NCI-H526 (cell line): ENCODE results near the gene GABRG3.
A peak's percentile ranks its signal among the peaks of the same experiment; 100 is the strongest.

Experiments
- DNase-seq, 2 experiments: peaks; one replicate each; lab custom pipeline; 2025; lab: John Stamatoyannopoulos, UW

Gene GABRG3

DNA sequence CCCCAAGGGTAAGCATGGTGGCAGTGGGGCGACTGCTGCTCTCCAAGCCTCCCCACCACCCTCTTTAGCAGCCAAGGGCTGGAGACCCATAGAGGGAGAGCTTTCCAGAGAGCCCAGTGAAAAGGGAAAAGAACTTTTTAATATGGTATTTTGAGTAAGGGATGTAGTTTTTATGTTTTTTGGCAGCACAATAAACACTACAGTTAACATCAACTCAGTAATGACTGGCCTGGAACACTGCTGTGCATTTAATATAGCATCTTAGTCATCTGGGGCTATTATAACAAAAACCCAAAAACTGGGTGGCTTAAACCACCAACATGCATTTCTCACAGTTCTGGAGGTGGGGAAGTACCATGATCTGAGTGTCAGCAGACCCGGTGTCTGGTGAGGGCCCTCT, 495.8 kb downstream of the GABRG3 start:
- no peak for DNase-seq

DNA sequence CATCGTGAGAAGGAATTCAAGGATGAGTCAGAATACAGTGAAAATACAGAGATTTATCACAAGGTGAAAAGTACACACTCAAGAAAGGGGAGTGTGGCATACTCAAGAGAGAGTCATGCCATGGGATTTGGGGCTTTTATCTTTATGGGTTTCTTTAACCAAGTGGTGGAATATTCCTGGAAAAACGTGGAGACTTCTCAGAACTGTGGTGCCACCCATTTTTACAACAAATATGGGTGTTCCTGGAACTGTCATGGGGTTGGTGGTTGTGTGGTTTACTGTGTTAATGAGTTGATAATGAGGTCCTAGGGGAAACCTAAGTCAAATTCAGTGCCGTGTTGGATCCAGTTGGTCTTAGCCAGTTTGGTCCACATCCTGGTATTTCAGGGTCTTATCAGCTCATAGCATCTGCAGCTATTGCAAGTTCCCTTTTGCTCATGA, 497.2 kb downstream of the GABRG3 start:
- DNase-seq: no peak

DNA sequence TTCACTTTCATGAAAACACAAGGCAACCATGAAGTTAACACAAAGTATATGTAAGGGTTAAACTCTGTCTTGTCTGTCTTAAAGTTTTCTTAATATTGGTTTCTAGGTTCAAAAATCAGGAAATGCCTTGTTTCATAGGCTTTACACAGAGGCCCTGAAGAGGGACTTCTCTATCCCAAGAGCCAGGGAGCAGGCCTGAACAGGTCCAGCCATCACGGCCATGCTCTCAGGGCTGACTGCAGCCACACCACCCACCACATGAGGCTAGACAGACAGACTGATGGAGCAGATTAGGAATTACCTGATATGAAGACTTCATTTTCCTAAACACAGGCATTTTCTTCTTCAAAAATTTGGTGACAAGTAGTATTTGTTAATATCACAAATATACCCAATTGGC, 502.9 kb downstream of the GABRG3 start:
- DNase-seq: no peak

DNA sequence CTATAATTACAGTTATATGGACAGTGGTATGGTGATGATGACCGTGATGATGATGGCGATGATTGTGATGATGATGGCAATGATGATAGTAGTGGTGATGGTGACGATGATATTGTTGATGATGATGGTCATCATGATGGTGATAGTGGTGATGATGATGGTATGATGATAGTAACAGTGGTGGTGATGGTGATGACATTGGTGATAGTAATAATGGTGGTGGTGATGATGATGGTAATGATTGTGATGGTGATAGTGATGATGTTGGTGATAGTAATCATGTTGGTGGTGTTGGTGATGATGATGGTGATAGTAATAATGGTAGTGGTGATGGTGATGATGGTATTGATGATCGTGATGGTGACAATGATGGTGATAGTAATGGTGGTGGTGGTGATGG, 504.4 kb downstream of the GABRG3 start:
- no peak for DNase-seq

DNA sequence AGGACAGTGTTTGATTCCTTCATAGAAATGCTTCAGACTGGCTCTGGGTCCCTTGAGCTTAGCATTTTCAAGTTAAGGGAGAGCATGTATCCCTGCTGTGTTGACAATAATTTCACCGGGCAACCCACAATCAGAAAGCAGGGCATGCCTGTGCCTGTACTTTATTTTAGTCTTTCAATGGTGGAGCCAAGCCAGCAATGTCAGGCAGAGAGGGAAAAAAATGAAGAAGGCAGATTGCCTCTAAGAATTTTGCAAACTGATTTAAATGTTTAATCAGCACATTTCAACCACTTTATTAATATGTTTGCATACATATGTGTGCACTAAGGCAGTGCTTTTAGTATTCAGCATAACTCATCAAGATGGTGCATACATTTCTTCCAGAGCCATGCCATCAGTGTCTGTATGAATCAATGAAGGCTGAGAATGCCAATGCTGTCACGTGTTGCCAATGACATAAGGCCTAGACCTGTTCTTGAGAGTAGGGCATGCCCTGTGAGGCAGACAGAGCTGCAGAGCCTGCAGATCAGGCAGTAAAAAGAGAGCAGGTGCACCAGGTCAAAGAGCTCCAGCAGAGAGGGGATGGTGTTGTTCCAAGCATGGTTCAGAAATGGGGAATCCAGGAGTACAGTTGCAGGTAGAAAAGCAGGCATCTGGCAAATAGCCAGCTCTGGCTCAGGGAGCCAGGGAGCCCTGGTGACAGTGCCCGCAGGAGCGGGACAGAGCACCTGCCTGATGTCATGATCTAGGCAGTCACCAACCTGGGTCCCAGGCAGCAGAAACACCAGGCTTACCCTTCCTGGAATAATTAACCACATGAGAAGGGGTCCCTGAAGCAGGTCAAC, 508.5 kb downstream of the GABRG3 start:
- DNase-seq: peak in 1 of 2 experiments; percentile 8

DNA sequence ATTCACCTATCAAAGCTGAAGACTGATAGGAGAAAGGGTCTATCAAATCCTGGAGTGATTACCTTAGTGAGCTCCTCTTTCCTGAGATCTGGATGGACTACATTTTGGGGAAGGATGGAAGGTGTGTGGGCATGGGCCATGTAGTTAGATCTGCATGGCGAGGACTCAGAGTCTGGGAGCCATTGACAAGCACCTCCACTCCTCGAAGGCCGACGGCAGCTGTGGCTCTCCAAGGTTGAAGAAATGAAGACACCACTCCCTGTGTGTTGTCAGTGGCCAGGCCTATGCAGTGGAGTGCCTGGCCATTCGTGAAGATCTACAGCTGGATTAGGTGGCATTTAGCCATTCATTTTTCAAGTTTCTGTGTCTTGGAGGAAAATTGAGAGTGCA, 509.2 kb downstream of the GABRG3 start:
- DNase-seq: no peak

DNA sequence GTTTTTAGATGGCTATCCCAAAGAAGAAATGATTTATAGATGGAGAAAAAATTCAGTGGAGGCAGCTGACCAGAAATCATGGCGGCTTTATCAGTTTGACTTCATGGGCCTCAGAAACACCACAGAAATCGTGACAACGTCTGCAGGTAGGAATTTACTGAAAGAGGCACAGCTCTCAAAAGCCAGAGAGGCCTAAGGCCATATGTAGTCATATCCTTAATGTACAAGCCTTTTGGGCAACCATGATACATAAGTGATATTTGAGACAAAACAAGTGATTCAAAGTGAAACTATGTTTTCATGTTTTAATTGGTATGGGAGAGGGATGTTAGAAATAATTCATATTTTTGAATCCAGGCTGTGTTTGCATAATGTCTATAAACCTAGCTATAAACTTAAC, 509.7 kb downstream of the GABRG3 start:
- DNase-seq: no peak

DNA sequence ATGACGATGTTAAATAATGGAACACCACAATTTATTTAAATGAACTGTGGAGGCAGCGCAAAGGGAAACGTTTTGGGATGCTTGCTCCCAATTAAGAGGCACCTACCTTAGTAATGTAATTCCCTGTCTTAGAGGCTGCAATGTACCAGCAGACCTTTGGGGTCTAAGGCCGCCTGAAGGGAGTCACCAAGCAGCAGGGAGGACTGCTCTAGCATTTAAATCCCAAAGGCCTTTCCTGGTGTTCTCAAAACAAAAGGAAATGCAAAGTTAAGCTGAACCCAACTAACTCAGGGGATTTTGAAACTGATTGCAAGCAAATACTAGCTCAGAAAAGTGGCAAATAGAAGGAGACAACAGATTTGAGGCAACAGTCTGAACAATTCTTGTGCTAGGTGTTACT, 510.8 kb downstream of the GABRG3 start:
- no peak for DNase-seq

DNA sequence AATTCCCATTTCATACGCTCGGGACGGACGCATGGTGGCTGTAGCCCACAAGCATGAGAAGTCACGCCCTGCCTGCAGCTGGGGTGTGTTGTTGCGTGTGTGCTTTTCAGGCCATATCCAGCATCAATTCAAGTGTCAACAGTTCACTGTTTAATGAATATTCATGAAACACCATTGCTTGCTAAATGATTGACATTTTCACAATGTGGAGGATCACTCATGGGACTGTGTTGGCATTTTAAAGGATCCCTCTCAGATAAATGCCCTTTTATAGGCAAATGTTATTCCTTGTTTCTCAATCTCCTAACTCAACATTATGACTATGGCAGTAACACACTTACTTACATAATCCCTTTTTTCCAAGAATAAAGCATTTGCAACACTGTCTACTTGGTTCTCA, 511.3 kb downstream of the GABRG3 start:
- DNase-seq: no peak

DNA sequence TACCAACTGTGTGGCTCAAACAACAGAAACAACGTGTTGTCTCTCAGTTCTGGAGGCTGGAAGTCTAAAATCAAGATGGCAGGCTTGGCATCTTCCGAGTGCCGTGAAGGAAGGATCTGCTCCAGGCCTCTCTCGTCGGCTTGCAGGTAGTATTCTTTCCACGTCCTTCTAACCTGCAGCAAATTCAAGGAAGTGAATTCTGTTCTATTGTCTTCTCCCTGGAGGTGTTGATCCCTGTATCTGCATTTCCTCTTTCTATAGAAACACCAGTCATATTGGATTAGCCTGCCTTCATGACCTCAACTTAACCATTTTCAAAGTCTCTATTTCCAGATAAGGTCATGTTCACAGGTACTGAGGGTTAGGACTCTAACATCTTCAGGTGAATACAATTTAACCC, 512.1 kb downstream of the GABRG3 start:
- no peak for DNase-seq

DNA sequence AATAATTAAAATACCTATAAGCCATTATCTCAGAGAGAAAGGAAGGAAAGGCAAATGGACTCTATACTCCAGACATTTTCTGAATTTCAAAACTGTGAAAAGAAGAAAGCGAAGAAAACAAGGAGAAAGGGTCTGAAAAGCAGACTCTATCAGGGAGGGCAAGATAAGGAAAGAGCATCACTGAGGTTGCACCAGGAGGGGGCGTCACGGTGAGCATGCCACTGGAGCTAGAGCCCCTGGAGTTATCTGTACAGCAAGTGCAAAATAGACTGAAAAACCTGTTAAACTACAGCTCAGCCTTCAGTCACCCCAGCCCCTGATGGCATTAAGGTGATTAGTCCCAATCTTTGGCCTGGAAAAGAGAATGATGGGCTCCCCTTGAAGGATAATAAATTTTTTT, 514.3 kb downstream of the GABRG3 start:
- DNase-seq: no peak

DNA sequence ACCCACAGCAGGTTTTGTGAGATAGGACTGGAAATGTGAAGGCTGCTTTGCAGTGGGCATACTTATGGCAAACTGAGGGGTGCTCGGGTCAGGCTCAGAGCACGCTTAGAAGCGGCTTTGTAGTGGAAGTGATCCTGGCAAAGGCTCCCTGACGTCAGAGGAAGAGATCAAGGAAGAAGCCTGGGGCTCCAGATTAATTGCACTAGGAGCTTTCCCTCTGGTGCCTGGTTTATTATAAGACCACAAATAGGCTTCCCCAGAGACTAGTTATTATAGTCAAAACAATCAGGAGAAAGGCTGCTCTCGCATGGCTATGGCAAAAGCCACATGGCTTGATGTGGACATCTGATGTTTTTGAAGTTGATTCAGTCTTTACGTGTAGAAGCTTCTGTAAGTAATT, 515.1 kb downstream of the GABRG3 start:
- DNase-seq: peak; percentile 58 to 70

DNA sequence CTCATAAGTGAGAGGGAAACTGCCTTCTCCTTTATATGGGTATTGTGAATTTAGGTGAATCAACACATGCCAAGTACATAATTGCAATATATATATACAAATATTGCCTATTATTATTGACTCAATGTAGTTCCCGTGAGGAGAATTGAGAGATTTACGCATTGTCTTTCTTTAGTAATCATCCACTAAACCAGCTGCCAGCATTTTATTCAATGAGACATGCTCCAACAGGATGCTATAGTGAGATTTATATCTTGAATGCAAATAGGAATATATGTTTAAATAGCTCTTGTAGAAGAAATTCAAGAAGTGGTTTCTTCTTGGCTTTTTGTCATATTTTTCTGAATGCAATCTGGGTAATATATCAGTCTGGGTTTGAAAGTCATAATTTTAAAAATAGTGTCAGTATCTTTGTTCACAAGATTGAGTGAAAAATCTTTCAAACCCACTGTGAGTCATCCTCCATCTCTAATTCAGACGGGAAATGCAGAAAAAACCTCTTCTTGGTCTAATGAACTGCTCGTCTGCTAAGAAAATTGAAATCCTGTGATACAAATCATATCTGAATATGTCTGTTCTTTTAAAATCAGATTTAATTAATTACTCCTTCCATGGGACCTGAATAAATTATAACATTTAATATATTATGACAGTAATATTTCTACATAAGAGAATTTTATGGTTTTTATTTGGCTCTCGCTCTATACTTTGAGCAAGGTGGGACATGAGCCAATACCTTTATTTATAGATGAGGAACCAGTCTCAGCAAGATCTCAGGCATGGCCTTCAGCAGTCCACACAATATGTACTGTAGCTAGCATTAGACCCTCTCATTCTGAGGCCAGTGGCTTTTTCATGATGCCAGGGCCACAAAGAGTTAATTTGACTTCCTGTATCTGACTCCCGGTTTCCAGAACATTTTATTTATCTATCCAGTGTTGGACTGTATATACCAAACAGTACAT, 516.0 kb downstream of the GABRG3 start:
- no peak for DNase-seq

DNA sequence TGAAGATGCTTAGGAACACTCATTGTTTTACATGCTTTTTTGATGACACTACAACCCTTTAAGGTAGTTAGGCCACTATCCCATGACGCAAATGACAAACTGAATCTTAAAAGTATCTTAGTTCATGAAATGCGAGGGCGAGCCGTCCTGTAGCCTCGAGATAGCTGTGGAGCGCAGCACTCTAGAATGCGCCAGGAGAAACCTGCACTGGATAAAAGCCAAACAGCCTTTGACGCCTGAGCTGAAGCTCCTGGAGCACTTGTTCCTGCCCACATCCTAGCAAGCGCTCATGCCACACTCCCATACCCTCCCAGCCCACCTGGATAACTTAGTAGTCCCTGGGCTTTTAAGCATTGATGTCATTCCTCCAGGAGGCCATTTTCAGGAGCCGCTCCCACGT, 516.9 kb downstream of the GABRG3 start:
- DNase-seq: no peak

DNA sequence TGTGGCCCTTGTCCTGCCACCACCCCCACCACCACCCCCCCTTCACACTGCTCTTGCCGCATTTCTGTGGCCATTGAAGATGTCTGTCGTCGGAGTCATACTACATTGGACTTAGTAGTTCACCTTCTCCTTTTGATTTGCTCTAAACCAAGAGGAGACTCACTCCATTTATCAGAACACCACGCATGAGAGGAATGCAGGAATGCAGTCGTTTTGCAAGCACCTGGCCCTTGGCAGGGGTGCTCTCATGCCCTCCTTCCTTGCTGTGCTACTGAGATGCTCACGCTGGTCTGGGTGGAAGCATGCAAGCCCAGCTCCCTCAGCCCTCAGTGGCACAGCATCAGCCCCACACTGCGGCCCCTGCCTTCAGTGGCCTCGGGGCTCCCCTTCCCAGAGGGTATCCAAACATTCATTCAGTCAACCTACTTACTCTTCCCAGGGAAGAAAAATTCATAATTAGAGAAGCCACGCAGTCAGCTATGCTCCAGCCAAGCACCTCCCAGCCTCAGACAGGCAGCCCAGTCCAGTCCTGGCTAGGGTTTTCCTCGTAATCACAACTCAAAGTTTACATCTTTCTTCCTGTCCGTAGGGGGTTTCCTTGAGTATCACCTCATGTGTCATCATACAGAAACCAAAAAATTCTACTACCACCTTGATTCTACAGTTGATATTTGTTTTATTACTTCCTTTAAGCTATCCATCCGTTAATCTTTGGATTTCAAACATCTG, 520.0 kb downstream of the GABRG3 start:
- DNase-seq: no peak

DNA sequence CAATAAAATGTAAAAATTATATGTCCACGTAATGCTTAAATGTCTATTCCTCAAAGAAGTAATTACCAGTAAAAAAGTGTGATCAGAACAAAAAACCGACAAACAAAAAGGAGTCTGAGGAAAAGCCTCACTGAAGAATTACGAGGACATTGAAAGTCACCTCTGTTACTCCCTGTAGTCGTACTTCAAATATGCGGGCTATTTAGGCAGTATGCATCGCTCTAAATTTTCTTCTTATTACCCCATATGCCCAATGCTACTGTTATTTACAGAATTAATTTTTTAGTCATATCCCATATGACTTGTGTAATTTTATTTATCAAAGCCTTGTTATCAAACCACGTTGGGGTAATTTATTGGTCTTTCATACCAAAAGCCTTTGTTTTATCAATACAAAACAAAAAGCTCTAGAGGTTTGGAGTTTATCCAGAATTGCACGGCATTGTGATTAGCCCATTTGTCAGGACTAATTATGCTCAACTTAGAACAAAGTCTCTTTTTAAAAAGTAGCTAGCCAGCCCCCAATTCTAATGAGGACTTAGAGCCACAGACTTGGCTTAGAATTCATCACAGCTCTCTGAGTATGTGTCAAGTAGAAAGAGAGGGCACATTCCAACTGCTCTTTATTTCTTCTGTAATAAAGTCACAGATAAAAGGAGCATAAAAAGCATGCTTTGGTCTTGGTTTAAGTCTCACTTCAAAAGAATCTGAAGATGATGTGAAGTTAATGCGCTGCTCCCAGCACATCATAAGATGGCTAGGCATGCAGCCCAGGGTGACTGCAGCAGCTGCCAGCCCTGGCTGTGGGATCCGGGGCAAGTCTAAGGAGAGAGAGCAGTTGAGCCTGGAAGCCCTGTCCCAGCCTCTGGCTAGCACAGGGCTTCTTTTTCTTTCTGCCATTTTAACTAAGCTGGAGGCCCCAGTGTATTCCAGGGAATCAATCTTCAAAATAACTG, 521.0 kb downstream of the GABRG3 start:
- no peak for DNase-seq

DNA sequence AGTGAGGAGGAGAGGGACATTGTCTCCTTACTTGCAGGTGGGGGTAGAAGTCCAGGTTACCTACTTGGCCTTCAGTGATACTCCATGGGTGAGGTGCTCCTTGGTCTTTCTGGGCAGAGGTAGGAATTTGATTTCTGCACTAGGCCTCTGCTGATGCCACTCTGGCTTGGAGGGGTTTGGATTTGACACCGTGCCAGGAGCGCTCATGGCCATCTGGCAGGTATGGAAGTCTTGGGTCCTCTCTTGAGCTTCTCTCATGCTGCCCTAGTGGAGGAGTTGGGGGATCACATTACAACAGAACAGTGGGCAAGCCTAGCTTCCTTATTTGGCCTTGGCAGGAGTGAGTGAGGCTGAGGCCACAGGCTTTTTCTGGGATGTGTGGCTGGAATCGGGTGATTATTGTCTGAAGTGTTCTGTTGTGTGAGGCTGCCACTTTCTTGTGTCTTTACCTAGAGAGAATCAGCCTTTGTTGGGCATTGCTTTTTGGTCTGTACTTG, 525.0 kb downstream of the GABRG3 start:
- DNase-seq: no peak

DNA sequence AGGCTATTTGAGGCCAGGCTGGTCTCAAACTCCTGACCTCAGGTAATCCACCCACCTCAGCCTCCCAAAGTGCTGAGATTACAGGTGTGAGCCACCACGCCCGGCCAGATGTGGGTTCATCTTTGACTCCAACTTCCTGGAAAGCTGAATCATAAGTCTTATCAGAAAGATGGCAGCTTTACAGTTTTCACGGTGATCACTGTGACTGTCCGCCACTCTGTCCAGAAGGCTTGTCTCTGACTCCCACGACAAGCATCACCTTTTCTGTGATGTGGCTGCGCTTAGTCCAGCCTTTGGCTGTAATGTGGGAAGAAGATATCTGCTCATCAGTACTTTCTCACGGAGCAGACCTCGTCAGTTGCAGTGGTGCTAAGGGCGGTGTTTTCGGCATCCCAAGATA, 527.7 kb downstream of the GABRG3 start:
- no peak for DNase-seq

DNA sequence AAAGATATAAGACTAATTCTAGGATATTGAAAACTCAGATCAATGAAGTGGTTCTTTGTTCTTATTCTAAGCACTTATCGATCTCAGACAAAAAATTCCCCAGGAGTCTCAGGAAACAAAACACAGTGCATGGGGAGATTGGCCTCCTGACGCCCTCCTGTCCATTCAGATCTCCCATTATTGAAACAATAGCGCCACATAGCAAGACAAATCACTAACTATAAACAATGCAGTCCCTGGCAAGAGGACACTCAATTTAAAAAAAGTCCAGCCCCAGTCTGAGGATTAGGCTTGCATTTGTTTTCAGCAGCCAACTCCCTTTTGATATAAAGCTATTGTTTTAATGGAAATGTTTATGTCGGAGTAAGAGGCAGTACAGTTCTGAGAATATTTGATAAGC, 528.2 kb downstream of the GABRG3 start:
- DNase-seq: no peak

DNA sequence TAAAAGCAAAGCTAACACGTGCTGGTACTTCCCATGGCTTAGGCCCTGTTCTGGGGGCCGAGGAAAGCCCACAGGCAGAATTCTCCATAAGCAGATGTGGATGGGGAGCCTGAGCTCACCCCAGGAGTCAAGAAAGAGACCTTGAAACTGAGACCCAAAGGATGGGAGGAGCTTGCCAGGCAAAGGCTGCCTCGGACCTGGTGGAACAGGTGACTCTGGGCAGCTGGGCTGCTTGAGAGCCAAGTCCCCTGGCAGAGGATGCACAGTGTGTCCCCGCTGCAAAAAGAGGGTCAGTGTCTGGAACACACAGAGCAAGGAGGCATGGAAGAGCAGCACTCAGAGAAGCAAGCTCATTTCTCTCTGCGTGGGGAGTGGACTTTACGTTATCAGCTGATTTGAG, 528.7 kb downstream of the GABRG3 start:
- no peak for DNase-seq

DNA sequence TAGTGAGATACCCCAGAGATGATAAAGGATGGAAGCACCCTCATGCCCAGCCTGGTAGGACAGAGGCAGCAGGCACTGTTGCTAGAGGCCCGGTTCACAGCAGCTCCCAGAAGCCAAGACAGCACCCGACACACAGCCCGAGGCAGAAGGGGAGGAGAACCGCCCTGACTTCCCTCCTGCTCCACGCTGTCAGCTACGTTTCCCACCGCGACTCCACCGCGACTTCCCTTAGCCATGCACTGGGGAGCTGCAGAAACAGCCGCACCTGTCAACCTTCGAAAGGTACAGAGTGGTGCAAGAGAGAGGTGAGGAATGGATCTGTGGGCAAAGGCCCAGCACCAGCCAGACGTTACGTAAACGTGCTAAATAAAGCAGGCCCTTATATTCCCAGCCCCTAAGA, 529.2 kb downstream of the GABRG3 start:
- DNase-seq: no peak
